Stomach (tissue), 4 donors: ENCODE results near the gene SLC35D2.

ENCODE experiments used
- EP300 ChIP-seq: sonication (generic); formaldehyde crosslinking; IDR thresholded peaks from one replicate; pipeline ENCODE4 v1.6.1; 2017; ENCODE audit warnings: antibody characterized with exemption
- POLR2A ChIP-seq, 4 donors: fragments of 450-650 bp; IDR thresholded peaks; one replicate each; pipeline ENCODE4 v1.6.1; 2016; ENCODE audit warnings: antibody characterized with exemption in 4 of 4, control low read depth in 2 of 4, mild to moderate bottlenecking in 1 of 4, moderate library complexity in 1 of 4
- POLR2AphosphoS5 ChIP-seq, 3 donors: sonication (generic); formaldehyde crosslinking; IDR thresholded peaks; one replicate each; pipeline ENCODE4 v1.6.1; 2016; ENCODE audit warnings: antibody characterized with exemption in 3 of 3
- TF ChIP-seq, protein P1 (sequence below), 7 experiments: fragments of 450-650 bp in 4 of 7; fragments of 200-600 bp in 3 of 7; sonication (generic) in 3 of 7; IDR thresholded peaks; one replicate each; pipeline ENCODE4 v1.5.1; 2016 to 2019; ENCODE audit warnings: antibody characterized with exemption in 7 of 7, control low read depth in 2 of 7, mild to moderate bottlenecking in 1 of 7

DNA sequence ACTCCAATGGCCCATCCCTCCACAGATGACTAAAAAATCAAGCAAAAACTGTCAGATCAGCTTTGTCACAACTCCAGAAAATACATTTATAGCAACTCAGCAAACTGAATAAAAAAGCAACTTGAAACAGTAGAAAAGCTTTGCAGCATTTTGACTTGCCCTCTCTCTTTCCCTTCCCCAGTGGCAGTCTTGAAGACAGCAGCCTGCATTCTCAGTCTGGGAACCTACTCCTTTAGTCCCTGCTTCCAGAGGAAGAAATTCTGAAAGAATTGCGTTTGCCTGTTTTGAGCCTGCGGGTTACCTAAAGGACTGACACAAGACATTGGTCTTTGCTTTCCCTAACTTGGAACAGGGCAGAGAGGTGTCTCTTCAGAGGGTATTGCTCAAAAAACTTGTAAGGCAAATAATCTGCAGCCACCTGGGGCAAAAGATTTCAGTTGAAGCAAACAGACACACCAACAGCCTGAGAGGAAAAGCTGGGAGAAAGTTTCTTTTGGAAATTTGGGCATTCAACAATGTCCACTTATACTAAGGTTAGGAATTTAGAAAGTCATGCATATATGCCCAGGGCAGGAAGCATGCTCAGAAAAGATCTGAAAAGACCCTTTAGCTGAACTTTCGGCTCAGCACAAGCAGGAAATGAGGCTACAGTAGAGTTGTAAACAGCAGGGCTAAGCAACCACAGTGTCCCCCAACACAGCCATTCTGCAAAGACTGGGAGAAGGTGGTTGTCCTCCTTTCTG, 15.2 kb upstream of the SLC35D2 start:
- TF ChIP-seq, protein P1, sequence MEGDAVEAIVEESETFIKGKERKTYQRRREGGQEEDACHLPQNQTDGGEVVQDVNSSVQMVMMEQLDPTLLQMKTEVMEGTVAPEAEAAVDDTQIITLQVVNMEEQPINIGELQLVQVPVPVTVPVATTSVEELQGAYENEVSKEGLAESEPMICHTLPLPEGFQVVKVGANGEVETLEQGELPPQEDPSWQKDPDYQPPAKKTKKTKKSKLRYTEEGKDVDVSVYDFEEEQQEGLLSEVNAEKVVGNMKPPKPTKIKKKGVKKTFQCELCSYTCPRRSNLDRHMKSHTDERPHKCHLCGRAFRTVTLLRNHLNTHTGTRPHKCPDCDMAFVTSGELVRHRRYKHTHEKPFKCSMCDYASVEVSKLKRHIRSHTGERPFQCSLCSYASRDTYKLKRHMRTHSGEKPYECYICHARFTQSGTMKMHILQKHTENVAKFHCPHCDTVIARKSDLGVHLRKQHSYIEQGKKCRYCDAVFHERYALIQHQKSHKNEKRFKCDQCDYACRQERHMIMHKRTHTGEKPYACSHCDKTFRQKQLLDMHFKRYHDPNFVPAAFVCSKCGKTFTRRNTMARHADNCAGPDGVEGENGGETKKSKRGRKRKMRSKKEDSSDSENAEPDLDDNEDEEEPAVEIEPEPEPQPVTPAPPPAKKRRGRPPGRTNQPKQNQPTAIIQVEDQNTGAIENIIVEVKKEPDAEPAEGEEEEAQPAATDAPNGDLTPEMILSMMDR (IDR thresholded peaks at IDR 0.05), result no peak
- TF ChIP-seq EP300, result no peak
- TF ChIP-seq POLR2A (IDR thresholded peaks at IDR 0.05), result no peak
- no peak for TF ChIP-seq POLR2AphosphoS5 (IDR thresholded peaks at IDR 0.05)
